ENCODE results near the gene TCF4.

TCF4 gene

DNA sequence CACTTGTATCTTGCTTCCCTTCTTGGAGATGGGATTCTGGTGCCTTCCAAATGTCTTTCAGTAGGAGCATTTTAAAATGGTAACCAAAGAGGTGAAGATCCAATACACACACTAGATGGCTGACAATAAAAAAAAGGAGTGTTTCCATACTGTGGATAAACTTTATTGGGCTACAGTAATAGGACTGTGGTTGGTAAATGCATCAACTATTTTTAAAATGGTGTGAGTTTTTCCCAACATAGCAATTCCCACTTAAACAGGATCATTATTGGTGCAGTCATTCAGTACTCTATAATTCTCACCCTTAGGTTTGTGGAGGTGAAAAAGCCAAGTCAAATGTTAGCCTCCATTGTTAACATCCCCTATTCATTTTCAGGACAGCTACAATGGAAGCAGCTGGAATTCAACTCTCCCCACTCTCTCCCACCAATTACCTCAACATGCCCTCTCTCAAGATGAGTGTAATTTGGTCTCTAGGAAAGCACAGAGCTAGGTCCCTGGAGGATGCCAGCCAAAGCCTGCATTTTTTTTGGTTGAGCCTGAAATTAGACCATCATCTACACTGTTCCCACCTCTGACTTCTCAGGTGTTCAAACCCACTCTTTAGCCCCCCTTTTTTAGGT lies 273.3 kb downstream of the TCF4 start:
- DNase-seq = no peak

DNA sequence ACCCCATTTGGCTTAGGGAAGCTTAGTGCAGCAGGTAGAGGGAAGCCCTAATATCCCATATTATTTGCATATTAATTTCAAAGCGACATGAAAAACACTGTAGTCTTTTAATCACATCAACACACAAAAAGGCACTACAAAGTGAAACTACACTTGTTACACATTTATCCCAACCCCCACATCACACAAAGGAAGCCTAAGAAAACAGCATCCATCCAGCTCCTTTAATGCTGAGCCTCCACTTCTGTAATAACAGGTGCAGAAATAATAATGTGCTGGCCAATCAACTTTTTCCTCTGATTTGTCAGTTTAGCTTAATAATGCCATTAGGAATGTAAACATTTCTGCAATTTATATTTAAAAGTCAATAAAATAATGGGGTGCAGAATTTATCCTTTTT lies 274.0 kb downstream of the TCF4 start:
- no peak for DNase-seq

DNA sequence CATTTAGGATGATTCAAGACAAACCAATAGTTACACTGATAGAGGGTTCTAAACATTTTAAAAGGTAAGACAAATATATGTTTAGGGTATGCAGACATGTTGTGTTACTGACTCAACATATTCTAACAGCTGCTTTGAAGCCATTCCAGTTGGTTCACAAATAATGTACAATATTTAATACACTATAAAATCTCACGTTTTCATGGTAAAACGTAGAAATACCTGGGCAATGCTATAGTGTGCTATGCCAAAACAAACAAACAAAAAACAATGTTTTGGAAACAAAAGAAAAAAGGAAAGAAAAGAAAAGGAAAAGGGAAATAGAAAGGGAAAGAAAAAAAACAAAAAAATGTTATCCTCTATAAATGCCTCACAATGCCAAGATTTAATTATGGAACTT lies 277.1 kb downstream of the TCF4 start:
- no peak for DNase-seq

DNA sequence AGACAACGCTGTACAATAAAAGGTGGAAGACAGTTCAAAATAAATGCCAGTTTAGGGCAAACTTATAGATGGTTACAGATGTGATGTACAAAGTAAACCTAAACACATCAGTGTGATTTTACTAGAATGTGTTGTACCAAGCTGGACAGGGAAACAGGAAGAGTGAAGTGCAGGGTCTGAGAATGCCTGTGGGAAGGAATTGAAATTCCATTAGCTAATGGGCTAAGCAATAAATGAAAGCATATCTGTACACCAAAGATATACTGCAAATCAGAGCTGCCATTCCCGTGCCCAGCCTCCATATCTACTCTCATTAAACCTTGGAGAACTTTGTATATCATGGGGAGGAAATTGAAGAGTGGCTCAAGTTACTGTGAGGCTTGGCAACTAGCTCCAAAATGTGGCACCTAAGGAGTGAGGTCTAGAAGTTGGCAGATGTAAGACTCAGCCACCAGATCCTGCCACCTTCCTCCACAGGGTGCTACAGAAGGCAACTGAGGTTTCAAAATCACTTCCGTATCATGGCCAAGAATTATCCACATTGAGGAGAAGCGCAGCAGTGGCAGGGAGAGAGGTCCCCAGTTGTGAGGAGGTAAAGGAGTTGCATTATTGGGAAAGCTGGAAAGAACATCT lies 277.8 kb downstream of the TCF4 start:
- no peak for DNase-seq

DNA sequence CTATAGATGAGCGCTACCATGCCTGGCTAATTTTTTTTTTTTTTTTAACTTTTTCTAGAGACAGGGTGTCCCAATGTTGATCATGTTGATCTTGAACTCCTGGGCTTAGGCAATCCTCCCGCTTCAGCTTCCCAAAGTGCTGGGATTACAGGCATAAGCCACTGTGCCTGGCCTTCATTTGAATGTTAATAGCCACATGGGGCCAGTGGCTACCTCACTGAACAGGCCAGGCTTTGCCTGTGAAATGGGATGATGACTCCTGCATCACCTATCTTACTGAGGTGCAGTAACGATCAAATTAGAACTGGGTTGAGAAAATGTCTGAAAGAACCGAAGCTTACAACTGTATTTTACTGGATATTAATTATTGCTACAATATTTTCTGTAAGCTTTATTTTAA lies 278.7 kb downstream of the TCF4 start:
- DNase-seq = no peak

DNA sequence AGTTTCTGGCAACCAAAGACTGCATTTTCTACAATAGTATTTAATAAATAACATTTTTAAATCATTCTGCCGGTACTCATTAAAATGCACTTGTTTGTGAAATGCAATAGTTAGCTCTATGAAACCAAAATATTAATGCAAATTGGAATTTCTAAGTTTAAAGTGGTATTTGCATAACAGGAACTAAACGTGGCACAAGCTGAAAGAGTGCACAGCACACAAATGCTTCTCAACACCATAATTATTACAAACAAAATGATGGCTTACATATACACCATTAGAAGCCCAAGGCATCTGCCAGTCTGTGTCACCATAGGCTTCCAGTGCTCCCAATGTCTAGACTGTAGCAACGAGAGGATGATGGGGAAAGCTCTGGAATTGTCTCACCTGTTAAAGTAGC lies 280.5 kb downstream of the TCF4 start:
- no peak for DNase-seq

DNA sequence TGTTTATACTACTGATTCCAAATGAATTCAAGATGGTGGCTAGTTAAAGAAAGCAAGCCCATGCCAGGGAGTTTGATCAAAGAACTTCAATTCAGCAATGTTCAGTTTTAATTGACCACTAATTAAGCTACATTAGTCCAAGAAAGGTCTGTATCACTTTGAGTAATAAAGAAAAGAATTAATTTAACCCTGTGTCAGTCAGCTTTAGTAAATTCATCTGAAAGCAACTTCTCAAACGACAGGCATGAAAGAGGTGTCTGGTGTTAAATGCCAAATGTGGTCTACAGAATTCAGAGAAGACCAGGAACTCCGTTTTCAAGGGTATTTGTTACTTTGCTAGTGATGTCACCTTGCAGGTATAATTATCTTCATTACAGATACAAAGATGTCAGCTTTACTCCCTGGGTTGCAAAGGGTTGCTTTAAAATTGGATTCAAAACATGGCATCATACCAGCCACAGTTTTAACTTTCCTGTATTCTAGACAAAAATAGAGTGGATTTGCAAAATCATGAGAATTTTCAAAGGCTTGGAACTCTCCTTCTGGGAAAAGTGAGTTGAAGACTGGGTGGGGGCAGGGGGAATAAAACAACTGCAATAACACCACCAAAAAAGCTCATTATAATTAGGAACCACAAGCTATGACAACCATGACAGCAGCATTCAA lies 281.5 kb downstream of the TCF4 start:
- no peak for DNase-seq

DNA sequence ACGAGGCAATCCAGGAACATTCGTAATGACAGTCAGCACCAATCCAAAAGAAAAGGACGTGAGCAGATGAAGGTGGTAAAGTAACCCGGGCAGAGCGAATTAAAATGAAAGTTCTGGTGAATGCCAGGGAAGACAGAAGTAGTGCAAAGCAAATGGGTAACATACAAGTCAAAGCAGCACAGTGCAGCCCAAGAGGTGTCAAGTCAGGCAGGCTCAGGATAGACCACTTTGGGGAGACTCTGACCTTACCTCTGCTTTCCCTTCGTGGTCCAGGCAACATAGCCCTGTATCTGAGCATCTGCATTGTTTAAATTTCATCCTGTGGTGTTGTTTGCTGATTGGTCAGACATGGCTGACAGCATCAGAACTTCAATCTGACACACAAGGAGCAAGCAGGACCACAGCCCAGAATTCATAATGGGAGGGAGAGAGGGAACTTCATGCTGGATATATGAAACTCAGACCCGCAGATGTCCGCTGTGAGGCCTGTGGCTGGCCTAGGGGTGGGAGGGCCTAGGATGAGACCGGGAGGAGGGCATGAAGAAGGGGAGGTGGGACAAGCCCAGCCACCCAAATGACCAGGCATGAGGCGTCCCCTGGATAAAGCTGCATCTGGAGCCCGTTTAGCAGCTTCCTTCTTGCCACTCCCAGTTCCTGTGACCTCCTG lies 285.7 kb downstream of the TCF4 start:
- no peak for DNase-seq

DNA sequence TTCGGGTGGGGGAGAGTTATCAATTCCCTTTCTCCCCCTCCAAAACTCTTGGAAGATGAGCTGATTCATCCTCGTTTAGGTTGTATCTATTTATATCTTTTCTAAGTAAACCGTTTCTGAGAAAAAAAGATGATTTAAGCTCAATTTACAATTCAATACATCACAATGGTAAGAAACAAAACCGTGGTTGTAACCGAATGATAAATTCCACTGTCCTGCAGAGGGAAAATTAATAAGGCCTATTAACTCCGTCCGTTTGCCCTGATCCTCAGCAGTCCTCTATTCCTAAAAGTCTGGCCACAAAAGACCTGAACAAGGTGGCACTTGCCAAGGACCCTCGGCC lies 286.2 kb downstream of the TCF4 start:
- no peak for DNase-seq

DNA sequence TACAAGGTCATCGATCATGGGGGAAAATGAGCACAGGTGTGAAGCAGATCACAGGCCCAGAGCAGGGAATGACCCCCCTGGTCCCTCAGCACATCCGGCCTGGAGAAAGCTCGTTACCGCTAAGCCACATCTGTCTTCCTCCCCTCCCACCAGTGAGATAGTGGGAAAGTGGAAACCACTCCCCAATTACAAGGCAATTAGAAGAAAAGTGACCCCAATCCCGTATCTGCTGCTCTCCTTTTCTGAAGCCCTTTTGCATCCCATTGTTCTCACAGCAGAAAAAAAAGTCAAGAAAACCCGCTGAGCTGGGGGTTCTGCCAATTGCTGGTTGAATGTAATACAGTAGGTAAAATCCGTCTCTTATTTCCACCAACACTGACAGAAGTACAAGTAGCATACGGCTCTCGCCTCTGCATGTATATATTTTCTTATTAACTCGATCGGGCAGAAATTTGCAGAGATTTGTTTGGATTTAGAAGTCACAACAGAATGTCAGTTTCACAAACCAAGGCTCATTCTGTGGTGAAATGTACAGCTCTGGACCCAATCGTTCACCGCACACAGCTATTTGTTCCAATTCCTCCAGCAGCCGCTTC lies 287.0 kb downstream of the TCF4 start:
- peak; percentile 94 for DNase-seq

DNA sequence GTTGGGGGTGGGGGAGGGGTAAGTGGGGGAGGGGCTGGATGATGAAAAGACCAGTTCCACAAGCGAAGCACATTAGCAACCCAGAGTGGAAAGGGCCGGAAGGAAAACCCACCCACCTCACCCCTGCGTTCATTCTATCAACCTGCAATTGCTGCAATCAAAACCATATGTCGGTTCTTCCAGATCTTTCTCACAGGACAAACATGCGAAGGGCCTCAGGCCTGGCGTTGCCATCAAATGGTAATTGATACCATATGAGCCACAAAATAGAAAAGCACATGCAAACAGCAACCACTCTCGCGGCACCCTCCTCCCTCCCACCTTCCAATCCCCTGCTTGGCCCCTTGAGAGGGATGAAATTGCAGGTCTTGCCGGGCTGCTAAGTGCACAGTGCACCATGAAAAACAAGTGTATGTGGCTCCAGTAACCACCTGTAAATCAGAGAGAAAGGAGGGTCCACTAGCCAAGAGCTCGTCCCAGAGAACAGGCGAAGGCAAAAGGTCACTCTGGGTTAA lies 287.5 kb downstream of the TCF4 start:
- DNase-seq = peak; percentile 82

DNA sequence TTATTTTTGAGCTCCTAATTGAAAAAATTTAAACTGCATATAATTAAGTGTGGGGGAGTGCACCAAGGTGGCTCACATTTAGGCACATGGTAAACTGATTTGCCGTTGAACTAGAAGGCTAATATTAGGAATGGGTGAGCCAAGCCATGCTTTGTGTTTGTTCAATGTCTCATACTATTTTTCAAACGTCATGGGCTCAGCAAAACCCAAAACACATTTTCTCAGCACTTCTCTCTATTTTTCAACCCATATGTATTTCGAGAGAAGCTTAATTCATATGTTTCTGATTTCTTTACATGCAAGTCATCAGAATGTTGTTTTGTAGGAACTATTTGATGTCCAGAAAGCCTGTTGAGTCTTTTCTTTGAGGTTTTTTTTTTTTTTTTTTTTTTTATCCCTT lies 291.2 kb downstream of the TCF4 start:
- no peak for DNase-seq

DNA sequence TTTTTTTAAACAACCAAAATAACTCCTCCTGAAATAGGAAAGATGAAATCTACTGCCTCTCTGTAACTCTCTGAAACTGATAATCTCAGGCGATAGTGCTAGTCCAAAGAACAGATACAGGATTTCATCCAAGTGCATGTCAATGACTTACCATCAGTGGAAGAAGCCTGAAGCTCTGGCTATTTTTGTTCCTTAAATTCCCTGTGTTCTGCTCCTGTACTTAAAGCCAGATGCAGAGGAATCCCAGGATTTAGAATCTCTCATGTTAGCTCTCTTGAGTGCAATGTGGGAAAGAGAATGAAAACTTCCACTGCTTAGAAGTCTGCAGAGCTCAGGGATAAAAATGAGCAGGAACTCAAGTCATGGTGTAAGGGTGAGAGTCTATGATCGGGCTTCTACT lies 291.9 kb downstream of the TCF4 start:
- no peak for DNase-seq

DNA sequence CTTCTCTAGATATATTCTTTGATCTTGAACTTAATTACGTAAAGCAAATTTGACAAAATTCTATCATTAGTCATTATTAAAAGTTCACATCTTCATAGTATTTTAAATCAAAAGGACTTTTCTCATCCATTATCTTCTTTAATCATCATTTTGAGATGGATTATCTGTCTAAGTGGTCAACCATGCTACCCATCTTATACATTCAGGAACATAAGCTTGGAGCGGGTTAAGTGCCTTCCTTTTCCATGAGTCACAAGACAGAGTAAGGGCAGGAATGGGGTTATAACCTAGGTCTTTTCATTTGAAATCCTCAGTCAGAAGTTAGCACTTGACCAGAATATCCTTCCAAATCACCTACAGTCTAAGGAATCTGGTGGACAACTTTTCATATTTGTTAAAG lies 297.1 kb downstream of the TCF4 start:
- DNase-seq = no peak

DNA sequence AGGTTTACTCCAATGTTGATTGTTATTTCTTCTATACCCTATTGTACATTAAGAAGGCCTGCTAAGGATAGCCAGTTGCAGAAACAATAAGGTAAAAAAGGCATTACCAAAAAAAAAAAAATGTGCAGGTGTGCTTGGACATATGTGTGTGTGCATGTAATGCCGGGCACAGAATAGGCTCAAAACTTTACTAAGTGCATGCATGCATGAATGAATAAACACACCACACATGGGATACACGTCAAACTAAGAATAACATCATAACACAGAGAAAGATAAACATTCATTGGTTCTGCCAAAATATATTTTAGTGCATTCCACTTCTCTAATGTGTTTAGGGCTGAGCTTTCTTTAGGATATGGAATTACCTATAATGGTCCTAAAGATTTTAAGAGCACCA lies 298.2 kb downstream of the TCF4 start:
- no peak for DNase-seq

DNA sequence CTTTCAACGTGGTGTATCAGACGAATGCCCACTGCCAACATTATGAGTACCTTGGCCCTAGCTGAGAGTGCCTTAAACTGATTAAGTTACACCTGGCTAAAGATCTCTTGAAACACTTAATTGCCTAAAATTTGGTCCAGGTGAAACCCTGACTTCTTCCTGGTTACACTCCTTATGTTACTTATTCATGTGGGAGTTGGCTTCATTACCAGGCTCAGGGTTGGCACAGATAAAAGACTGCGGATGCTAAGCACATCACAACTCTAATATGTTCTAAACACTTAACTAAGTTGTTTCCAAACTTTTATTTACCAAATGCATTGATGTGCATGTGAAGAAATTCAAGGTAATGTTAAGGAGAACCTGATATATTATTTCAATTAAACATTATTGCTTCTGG lies 298.9 kb downstream of the TCF4 start:
- DNase-seq = no peak

DNA sequence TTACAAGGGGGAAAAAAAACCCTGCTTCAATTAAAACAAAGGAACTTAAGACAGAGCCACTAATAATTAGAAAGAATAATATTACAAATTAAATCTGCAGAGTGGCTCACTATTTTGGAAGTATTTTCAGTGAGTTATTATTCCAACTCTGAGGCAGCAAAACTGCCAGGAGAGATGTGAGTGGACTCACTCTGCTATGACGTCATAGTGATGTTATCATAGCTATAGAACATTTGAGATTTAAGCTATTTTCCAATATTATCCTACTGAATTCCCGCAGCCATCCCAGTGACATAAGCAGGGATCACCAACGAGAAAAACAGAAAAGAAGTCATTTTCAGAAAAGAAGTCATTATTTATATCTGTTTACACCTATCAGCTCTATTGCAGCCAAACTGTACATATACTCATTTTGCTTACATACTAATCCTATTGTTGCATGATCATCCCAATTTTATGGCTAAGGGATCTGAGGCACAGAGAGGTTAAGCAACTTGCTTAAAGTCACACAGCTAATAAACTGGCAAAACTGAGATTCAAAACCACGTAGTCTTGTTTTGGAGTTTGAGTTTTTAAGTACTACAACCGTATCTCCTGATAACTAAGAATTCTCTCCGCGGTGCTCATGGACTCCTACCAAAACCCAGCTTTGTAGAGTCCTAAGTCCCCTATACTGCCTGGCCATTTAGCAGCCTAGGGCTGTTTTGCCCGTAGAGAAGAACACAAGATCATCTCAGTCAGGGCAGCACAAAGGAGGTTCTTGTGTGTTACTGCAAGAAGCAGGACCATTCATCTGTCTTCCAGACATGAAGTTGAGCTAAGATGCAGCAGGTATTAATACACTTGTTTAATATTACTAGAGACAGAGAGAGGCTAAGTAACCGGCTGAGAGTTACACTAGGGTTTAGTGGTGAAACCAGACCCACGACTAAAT lies 299.8 kb downstream of the TCF4 start:
- no peak for DNase-seq

DNA sequence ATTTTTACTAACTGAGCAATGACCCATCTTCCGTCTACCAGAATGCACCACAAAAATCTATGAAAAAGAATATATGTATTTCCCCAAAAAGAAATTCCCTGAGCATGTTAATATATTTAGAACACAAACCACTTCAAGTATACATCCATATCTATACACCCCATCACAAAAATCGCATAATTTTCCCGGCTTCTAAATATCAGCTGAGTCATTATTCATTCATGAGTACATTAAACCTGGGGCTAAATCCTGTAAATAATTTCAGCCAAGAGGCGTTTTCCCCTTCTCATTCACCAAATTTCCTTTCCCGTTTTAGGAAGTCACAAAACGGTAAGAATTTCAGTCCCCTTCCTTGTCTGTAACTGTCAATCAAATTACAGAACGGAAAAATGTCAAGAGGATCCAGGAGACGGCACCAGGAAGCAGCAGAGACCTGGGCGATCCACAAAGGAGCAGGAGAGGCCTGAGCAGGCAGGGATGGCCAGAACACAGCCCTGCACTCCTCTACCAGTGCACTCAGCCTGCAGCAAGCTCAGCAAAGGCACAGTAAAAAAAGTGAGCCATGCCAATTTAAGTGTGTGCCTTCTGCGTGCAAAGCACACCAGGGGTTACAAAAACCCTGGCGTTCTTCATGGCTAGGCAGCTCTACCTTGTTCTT lies 300.7 kb downstream of the TCF4 start:
- no peak for DNase-seq

DNA sequence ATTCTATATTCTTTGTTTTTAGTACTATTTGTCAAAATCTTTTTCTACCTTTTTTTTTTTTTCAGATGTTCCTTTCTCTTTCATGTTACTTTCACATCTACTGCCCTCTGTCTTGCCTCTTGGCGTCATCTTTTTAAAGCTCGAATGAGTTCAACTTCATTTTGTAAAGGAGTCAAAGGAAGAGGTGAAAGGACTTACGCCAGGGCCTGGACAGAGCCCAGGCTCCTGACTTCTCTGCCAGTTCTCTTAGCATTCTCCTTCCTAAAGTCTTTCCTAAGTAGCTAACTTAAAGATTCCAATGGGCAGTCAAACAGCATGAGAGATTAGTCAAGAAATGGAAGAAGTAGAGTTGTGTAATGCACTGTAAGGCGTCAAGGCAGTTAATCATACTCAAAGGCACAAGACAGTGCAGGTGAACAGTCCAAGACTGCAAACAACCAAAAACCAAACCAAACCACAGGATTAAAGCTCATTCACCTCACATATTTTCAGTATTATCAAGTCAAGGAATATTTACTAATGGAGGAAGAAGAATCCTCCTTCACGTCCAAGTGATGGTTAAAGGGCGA lies 301.7 kb downstream of the TCF4 start:
- DNase-seq = no peak

DNA sequence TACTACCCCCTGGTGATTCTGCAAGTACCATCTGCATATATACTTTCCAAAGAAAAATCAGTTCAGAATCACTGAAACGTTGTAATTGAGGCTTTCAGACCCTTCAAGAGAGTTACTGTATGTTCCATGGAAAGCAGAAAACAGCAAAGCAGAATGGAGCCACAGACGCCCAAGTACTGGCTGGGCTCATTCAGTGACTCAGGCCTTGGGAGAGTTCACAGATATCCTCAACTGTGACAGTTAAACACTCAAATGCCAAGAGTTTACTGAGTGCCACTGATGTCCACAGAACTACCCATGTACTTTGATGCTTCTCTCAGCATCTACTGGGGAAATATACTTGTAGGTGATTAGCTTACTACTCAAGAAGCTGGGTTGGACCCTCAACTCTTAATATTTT lies 303.4 kb downstream of the TCF4 start:
- DNase-seq = no peak

DNA sequence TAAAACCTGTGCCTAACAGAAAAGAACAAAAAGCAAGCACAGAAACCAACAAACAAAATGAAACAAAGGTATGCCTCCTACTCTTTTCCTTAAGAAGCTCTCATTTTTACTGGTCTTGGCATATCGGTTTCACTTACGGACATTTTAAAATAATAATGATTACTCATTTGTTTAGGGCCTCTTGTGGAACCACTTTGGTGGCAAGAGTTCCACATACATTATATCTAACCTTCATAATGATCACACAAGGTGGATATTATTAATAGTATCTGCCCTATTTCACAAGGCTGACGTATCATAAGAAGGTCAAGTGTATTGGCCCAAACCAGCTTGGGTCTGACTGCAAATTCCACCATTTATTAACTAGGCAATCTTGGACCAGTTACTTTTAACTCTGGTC lies 304.7 kb downstream of the TCF4 start:
- no peak for DNase-seq

DNA sequence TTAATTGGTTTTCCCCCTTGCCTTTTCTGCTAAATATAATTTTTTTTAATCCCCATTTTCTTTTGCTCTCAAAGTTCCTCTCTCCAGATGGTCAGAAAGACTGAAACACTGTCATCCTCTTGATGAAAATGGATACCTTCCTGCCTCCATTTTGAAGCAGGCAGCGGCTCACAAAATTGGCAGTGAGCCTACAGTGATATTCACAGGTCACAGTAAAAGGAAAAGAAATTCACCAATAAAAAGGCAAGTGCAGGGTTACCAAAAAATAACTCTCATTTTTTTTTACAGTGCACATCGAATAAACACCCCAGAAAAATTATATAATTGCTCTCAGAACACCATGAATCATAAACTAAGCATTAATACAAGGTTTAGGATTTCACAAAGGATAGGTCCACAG lies 307.5 kb downstream of the TCF4 start:
- DNase-seq = peak; percentile 7

All from NCI-H82 (cell line).